NOMO-1 treated with dmso at 0.1 percent for 144 hours (cell line): ENCODE results near the gene PLD1.

Experiments used
- DNase-seq: peaks from one replicate; lab custom pipeline; 2025; ENCODE audit not compliant: unreplicated experiment; lab: John Stamatoyannopoulos, UW

Gene PLD1

DNA sequence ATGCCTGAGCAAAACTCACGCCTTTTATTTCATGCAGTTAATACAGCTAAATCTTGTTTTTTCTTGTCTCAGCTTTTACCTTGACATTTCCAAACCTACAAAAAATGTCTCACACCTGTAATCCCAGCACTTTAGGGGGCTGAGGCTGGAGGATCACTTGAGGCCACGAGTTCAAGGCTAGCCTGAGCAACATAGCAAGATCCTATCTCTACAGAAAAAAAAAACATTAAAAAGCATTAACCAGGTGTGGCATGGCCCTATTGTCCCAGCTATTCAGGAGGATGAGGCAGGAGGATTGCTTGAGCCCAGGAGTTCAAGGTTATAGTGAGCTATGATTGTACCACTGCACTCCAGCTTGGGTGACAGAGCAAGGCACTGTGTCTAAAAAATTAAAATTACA is 29.0 kb upstream of the PLD1 start:
- no peak for DNase-seq

DNA sequence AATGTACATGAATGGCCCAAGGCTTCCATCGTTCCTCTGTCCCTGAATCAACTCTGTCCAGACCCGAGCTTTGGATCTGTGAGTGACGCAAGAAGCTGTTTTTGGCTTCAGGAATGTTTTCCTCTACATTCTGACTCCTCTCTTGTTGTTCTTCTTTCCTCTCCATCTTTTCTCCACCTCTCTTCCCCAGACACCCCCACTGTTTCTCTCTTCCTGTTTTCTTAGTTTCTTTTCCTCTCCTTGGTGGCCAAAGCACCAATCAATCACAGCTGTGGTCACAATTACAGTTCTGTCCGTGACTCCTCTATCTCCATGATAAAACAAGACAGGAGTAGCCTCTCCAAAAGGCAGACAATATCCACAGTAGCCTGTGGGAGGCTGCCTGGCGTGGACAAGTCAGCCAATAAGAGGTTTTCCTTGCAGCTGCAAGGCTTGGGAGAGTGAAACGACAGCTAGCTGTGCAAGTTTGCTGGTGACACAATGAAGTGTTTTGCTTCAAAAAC is 28.0 kb upstream of the PLD1 start:
- peak; percentile 92 for DNase-seq

DNA sequence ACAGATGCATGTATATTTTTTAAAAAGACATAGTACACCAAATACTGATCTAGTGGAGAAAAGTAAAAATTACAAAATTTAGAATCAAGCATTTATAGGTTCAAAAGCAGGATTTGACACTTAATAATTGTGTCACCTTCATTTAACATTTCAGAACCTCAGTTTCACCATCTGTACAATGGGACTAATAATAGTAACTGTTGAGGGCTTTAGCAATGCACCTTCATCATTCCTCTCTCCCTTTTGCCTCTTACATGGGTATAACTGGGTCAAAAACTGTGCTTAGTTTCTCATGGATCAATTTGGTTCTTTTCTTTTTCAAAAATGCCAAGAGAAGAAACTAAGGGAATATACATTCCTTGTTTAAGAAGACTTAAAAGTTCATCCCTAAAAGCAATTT is 27.4 kb upstream of the PLD1 start:
- DNase-seq = no peak

DNA sequence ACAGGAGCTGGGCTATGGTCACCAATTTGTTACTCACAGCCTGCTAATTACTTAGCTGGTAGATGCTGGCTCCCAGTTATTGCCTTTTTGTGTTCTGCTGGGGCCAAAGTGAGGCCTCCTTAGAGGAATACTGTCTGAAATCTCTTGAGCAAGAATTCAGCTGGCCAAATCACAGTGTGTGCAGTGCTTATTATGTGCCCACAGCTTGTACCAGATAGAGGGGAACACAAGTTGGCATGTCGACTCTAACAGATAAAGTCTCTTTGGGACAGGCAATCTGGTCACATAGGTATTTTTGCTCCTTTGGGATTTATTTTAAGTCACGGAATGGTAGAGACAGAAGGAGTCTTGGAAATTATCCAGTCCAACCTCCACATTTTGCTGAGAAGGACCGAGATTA is 26.6 kb upstream of the PLD1 start:
- no peak for DNase-seq

DNA sequence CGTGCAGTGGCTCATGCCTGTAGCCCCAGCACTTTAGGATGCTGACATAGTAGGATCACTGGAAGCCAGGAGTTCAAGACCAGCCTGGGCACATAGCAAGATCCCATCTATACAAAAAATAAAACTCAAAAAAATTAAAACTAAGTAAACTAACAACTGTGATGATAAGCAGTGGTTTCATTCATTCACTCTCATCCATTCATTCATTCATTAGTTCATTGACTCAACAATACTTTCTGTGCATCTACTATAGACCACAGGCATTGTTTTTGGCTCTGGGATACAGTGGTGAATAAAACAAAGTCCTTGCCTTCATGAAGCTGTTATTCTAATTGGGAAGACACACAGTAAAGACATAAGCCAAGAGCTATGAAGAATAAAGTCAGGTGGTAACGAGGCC is 25.3 kb upstream of the PLD1 start:
- DNase-seq = no peak

DNA sequence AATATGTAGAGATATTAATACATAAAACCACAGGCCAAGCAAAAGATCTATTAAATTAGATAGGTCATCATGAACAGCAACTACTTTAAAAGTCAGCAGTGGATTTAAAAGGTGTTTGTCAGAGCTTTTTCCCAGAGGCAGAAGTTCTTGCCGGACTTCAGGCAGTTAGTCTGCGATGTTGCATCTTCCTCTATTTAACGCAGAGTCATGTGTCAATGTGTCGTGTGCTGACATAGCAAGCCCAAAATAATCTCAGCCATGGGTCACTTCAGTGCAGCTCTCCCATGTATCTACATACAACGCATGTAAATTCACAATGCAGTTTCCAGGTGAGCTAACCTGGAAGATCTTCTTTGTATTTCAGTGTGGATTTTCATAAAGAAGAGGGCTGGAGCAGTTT is 24.8 kb upstream of the PLD1 start:
- DNase-seq = peak; percentile 65

DNA sequence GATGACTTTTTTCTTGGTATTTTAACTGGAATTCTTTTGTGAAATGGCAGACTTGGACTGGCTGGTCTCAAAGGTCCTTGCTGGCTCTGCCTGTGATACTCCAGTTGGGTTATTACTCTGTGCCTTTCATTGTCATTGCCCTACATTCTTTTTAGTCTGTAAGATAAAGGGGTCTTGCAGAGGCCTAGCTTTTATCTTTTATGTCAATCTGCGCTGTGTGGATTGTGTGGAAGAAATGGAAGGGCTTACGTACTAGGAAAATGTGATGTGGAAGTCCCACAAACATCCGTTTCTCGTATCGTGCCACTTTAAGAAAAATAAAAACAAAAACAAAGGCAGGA is 24.1 kb upstream of the PLD1 start:
- no peak for DNase-seq

DNA sequence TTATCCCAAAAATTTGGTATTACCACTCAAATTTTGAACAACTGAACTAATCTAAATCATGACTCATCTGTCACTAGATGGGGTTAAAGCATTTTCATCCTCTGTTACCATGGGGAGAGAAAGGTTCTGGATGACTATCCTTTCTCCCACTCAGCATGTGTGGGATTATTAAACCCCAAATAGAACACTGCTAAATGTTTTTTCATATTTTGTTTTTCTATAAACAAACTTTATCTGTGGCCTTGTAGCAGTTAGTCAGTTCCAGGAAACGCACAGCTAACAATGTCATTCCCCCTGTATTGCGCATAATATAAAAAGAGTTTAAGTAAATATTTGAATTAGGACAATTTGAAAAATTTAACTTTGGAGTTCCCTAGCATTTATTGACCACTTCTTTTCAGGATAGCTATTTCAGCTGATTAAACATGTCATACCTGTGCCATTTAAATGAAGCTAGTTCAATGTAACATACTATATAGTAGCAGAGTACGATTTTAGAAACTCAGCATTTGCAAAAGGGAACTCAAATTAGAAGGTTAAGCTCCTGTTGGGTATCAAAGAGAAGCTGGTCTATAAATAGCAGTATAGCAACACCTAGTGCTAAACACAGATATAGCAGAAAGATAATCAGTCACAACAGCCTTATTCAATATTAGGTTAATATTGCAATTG is 23.6 kb upstream of the PLD1 start:
- DNase-seq = peak; percentile 22

DNA sequence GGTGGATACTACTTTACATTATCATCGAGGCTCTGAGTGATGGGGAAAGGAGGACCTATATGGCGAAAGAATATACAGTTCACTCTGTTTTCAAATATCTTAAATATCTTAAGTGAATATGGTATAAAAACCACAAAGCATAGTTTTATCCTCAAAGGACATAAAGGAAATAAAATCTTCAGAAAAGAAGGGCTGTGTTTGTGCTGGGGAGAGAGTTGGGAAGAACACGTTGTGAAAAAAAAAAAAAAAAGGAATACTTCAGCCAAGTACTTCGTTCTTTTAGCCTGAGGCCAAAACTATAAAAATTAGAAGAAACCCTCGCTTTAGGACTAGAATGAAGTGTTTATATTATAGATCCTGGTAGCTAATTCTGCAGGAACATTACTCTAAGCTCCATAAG is 22.7 kb upstream of the PLD1 start:
- DNase-seq = no peak

DNA sequence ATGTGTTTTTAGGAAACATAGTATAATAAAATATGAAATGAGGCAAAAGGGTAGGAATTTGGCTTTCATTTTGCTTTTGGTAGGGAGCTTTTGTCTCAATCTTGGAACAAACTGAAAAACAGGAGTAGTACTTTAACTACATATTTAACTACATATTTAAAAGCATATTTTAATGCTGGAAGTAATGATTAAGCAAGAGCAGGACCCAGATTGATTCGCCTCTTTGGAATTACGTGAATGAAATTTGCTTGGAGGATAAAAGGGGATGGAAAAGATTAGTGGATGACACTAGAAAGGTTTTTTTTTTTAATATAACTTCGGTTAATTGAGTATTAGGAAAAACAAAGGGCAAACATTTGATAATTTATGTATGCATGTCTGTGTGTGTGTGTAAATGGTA is 21.7 kb upstream of the PLD1 start:
- DNase-seq = no peak

DNA sequence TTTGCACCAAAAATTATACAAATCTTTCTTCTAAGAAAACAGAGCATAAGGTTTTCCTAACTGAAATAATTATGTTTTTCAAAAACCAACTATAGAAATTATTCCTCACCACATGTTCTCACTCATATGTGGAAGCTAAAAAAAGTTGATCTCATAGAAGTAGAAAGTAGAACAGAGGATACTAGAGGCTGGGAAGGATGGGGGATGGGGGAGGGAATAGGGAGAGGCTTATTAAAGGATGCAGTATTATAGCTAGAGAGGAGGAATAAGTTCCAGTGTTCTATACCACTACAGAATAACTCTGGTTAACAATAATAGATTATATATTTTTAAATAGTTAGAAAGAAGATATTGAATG is 20.2 kb upstream of the PLD1 start:
- DNase-seq = no peak

DNA sequence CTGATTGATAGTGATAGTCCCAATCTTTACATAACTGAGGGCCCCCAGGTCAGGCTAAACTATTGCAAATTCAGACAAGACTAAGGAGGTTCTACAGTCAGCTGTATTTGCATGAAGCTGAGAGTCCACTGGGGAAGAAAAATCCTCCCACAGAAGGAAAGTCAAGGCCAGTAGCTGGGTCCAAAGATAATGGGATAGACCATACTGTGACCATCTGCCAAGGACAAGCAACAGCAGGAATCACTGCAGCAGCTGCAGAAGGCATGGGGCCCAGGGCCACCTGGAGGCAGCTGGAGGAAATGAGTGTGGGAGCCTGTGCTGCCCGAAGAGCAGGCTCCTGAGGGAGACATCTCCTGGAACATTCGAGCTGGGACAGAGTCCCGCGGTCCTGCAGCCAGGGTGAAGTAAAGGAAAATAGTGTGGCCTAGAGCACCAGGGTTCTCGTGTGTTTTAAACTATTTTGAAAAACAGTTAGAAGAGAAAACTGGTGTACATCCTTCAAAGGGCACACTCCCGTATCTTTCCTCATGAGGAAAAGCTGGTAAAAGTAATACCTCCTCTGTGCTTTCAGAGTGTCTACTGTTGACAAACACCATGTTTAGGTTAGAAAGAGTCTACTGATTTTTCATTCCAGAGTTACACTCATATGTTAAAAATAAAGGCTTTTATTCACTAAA is 19.7 kb upstream of the PLD1 start:
- peak; percentile 39 for DNase-seq

DNA sequence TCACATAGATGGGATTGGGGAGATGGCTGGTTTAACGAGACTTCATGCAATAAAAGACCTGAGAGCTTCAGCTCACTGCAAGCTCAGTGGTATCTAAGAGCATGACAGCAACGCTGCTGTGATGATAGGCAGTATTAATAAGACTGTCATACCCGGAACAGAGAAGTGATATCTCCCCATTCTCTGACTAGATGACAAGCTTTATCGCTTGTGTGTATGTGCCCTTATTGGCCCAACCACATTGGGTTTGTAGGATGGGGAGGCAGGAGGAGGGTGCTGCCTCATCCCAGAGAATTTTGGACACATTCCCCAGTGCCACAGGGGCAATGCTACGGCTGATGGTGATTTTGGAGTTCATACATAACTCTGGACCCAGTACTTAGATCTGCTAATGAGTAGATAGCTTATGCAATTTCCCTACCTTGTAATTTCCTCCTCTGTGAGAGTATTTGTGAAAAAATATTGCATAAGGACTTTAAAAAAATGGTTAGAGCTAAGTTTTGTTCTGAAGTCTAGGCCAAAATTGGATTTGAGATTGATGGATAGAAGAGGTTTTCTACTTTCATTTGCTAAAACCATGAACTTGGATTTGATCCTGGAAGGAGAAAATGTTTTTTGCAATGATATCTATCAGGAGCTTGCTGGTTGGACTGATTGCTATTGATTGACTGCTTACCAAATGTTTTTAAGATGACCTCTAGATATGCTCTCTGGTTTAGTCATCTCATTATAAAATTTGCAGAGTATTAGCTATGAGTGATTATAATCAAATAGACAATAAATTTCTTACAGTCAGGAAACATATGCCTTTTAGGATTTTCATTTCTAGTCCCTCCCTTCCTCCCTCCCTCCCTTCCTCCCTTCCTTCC is 18.9 kb upstream of the PLD1 start:
- DNase-seq = peak; percentile 63

DNA sequence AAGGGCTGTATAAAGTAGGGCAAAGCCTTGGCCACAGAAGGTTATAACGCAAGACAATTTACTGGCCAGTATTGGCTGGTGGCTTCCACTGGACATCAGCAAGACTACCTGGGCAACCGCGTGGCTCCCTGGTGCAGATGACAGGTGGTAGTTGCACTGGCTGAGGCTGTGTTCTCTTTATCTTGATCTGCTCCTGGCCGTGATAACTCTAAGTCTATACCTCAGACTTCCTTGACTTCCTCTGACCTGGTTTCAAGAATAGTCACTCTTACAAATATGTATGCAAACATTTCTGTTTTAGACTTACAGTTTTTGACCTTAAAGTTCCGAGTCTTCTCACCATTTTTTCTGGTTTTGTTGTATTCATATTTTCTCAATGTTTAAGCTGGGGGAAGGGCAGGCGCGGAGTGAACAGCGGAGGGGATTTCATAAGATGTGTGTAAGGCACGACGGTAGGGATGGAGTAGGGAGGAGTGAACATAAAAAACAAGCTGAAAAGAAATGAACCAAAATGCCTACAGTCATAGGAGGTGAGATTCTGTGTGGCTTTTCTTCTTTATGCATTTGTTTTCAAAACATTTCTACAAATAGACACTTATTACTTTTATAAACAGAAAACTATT is 17.7 kb upstream of the PLD1 start:
- DNase-seq = no peak

DNA sequence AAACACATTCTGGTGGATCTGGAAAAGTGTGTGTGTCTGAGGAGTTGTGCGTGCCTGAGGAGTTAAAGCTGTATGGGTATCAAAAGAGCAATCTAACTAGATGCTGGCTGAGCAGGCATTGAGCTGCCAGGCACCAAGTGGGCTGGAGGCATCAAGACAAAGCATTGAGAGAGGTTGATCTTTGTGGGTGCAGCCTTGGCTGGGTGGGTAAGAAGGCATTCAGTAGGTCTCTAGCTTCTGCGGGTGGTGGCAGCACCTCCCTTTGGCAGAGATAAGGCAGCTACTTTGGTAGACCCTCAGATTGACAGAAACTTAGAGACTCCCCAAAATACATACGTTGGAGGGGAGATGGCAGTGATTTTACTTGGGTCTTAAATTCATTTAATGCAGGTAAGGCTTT is 17.1 kb upstream of the PLD1 start:
- no peak for DNase-seq

DNA sequence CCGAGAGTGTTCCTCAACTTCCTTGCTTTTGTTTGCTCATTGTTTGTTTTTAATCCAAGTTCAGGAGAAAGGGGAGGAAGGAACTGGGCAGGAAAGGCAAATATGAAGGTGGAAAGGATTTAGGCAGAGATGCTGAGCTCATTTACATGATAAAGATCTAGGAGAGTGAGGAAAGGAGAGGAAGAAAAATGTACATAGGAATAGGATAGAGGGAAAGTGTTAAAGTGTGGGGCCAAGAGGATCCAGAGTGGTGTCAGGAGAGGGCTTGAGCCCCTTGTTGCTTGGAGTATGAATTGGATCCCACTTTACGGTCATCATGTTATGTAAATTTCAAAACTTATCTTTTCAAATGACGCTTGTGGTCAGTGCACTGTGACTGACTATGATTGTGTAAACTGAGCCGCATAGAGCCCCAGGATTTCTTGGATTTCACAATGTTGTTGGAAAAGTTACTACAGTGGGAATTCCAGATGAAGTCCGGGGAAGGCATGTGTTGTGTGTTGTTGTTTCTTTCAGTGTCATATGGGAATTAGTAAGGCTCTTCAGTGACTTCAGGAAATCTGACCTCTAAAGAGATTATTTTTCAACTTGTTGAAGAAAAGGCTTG is 15.0 kb upstream of the PLD1 start:
- DNase-seq = no peak

DNA sequence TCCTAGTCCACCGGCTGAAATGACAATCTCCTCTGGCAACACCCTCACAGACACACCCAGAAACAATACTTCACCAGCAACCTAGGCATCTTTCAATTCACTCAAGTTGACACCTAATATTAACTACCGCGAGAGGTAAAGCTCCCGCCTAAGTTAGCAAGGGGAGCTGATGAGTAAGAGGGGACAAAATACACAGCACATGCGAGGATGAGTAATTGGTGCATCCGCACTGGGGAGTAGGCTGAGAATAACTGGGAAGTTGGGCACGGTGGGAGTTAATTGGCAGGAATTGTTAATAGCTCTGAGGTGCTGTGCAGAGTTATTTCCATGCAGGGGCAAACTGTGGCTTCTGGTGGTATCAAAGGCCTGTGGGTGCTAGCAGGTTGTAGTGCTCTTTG is 14.5 kb upstream of the PLD1 start:
- DNase-seq = no peak

DNA sequence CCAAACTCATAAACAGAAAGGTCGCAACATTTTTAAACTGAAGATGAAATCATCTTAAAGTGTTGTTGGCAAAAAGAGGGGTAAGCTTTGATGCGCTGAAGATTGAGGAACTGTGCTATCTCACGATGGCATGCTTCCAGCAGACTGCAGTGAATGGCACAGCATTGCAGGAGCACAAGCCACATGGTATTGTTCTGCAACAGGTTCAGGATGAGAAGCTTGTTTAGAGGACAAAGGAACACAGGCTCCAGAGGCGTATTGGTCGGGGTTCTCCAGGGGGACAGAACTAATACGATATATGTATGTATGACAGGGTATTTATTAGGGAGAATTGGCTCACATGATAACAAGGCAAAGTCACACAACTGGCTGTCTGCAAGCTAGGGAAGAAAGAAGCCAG is 13.8 kb upstream of the PLD1 start:
- DNase-seq = peak; percentile 37

DNA sequence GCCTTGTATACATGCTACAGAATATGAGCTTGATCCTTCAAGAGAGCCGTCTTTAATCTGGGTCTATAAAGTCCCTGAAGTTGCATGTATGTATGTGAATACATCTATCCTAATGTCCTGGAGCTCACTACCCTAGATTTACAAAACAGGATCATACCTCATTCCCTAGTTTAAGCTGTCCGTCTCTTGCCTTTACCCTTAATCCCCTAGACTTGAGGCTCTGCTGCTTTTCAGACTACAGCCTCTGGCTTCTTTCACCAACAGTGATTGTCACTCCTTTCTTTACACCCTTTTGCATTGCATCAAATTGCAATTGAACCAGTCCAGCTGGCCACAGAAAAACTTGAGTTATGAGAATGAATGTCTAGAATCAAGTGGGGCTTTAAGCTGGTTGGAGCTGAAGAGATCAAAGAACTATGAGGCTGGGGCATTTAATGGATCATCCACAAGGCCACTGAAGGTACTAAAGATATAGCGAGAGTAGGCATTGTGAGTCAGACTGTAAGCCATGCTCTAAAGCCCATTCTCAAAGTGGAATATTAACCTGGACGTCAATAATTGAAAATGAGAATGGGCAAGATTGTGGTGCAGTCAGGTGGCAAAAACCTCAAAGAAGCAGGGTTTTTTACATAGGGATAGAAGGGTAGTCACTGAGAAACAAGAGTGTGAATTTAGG is 12.3 kb upstream of the PLD1 start:
- DNase-seq = no peak

DNA sequence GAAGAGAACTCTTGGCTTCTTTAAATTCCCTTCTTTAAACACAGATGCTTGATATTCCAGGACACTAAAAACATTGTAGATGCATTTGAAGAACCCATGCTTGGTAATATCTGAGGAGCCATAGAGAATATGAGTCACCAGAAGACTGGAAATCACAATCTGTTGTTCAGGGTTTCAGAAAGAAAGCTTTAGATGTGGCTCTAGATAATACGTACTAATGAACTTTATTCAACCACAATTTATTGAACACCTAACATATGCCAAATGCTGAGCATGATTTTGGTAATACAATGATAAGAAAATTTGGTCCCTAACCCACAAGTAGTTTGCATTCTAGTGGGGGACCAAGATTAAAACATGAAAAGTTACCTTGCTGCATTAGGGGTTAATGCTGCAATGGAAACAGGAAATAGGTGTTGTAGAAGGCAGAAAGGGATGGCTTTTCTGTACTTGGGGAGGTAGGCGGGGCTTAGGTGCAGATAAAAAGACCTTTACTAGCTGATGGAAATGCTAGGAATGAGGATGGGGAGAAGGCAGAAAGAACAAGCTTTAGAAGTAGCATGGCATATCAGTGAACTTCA is 11.6 kb upstream of the PLD1 start:
- DNase-seq = no peak
